Hematopoietic multipotent progenitor cell treated with erythropoietin and hydrocortisone succinate and interleukin-3 and kit ligand, for 4 days (in vitro differentiated cells): Measurements from ENCODE around the gene SPDEF.
A peak's percentile ranks its signal among the peaks of the same experiment; 100 is the strongest.

ENCODE experiments used
- DNase-seq: peaks from one replicate; pipeline ENCODE4 v3.0.0-alpha.2; 2015

SPDEF gene

DNA sequence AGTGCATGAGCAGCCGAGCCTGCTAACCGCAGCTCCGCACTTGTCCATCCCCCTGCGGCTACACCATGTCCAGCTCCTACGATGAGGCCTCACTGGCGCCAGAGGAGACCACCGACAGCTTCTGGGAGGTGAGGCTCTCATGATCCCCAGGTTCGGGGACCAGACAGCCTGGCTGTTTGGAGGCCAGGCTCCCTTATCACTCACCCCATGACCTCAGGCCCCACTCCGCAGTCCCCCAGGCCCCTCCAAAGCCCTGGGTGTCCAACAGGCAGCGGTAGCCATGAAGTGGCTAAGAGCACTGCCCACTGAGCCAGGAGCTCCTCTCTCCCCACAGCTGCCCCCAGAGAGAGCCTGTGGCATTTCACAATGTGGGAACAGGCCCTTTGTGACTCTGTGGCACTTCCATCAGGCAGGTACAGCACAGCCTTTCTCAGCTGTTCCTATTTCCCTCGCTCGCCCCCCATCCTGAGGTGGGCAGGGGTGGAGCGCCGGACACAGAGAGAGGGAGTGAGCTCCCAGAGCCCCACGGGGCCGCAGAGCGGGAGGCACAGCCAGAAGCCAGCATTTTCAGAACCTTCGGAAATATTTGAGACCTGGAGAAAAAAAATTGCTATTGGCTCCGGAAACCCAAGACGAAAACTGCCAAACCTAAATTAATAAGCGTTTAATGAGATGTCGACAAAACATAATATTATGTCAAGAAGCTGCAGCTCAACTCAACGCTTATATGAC lies 29.7 kb downstream of the SPDEF start:
- DNase-seq, result no peak

DNA sequence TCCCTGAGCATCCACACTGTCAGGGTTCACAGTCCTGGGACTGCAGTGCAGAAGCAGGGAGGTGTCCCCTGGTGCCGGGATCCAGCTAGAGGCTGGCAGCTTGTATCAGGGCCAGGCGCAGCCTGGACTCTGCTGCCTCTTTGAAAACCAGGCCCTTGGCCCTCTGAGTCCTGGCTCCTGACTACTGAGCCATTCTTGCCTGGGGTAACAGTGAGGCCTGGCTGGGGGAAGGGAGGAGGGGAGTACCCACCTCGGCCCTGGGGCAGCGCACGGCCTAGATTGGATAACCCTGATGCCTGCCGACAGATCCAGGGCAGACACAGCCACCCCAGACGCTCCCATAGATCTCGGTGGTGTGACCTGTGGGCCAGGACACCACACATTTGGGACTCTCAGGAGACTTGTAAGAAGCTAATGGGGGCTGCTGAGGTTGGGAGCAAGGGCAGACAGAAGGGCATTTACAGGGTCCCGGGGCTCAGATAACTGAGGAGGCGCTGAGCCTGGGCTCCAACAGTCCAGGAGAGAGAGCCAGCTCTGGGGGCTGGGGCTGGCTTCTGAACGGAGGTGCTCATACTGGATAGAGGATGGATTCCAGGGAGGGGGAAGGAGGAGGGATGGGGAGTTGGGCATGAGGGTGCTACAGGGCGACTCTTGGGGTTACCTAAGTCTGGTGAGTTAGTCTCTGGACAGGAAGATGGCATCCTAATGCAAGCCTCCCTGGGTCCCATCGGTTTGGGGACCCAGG lies 30.5 kb downstream of the SPDEF start:
- DNase-seq, result no peak

DNA sequence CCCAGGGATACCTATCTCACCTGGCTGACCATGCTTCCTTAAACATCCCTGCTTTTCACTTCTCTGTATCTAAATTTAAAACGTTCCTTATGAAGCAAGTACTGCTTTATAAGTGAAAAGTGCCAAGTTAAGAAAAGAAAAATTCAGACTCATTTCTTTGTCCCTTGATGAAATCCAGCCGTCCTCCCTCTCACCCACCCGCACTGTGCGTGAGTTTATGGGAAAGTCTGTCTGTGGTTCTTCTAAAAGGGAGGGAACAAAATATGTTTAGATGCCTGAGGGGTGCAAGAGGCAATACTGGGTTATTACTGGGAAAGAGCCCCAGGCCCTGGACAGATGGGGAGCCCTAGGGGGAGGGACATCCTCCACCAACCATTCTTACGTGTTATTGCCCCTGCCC lies 31.2 kb downstream of the SPDEF start:
- no peak for DNase-seq

DNA sequence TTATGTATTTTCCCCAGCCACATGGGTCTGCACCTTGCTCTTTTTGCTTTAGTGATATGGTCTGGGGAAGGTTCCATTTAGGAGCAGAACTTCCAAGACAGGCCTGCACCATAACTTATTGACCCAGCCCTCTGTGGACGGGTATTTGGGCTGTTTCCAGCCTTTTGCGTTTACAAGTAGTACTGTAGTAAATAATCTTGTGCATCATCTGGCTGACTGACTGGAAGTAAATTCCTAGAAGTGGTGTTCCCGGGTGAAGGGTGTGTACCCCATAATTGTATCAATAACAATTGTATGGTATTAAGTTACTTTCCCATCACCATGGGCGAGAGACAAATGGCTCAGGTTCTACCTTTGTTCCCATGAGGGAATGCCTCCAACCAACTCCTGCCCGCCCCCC lies 31.6 kb downstream of the SPDEF start:
- no peak for DNase-seq

DNA sequence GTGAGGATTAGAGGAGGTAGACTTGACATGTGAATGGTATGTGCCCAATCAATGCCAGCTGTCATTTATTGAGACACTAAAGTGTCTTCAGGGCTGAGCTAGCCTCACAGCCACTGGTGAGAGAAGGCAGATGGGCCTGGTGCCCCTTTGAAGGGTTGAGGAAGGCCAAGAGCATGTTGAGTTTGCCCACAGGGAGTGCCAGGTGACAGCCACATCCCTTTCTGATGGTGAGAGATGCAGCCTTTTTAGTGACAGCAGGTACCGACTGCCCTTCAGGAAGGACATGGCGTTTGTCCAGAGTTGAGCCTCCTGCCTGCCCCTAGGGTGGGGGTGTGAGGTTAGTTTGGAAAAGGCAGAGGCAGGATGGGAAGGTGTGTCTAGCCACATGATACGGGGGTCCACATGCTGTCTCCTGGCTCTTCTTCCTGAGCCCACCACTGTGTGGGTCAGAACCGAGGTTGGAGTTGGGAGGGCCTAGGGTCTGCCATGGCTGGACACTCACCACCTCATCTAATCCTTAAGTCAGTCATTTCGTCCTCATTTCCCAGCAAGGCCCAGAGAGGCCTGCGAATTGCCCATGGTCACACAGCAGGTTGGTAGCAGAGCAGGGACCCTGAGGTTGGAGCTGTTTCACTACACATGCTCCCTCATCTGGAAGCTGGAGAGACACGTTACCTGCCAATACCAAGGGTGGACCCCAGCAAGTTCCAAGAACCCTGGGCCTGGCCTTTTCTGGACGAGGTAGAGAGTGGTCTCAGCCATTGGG lies 32.5 kb downstream of the SPDEF start:
- DNase-seq, result no peak

DNA sequence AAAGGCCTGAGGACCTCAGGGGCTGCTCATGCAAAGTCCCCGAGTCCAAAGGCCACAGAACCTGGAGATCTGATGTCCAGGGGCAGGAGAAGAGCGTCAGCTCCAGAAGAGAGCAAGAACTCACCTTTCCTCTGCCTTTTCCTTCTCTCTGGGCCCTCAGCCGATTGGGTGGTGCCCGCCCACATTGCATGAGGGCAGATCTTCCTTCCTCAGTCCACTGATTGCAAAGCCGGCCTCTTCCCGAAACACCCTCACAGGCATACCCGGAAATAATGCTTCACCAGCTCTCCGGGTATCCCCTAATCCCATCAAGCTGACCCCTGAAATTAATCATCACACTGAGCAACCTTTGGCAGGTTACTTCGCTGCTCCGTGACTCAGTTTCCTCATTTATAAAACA lies 33.4 kb downstream of the SPDEF start:
- no peak for DNase-seq

DNA sequence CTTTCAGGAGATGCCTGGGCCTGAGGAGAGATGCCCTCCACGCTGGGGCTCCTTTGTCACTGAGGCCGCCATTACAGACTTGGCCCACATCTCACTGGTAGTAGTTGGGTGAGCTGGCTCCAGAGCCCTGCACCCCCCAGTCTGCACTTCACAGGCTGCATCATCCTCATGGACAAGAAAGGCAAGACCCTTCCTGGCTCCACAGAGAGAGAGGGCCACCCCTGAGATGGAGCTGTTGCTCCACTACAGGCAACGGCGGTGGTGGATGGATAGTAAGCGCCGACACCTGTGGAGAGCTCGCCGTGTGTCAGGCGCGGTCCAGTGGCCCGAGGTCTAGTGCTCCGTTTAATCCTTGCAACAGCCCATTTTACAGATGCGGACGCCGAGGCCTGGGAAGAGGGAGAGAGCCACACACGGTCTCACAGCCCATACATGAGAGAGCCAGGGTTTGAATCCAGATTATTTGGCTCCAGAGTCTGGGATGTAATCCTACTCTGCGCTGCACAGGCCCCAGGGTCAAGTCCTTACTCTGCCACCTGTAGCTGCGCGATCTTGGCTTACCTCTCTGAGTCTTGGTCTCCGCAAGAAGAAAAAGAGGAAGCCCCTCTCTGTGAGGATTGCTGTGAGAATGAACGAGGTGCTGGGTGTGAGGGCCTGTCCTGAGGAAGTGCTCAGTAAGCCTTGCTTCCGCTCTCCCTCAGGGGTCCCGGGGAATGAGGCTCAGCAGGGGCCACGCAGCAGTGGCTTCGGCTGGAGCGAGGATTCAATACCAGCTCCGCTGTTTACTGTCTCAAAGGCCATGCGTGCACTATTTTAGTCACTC lies 34.5 kb downstream of the SPDEF start:
- peak; percentile 60 for DNase-seq

- no peak for DNase-seq
These were observed 35.3 kb downstream of the SPDEF start for GRCh38 chr6:34520645-34521462.

DNA sequence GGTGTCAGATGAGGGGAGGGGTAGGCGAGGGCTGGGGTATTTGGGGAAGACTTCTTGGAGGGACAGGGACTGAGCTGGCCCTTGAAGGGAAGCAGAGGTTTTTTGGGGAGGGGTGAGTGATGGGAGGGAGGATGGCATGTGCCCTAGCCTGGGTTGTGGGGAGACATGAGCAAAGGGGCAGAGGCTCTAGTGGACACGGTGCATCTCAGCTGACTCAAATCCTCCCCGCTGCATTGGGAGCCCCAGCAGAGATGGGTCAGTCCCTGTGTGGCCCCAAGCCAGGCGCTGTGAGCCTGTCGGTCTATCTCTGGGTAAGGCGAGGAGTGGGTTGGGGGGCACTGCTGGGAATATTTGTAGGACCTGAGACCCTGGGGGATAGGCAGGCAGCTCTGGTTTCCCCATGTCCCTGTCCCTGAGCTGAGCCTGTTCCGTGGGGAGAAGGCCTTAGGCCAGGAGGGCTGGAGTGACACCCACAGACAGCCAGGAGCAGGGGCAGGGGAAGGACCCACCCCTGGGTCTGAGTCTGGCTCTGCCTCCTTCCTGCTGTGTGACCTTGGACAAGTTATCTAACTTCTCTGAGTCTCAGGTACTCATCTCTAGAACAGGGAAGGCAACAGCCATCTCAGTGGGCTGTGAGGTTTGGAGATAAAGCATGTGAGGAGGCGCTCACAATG lies 36.0 kb downstream of the SPDEF start:
- no peak for DNase-seq

DNA sequence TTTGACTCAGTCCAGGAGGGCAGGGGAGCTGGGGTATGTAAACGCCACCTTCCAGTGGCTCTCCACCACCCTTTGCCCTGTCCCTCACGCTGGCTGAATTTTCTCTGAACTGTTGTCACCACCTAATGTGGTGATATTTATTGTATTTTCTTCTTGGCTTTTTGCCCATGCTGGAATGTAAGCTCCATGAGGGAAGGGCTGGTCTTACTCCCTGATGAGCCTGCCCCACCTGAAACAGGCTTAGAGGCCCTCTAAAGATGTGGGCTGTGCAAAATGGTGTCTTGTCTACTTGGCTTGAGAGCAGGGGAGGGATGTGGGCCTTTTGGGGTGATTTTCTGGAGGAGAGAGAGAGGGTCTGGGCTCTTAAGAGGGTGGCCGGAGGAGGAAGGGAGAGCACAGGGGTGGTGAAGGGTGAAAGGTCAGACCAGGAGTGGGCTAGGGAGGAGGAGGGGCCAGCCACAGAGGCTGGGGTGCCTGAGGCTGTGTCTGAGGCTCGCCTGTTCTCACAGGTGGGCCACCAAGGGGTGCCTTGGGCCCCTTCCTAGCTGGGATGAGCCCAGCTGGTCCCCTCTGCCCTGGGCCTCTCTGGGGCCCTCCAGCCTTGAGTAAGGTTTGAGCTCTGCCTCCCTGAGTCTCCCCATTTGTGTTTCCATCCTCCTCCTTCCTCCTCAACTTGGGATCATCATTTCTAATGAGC lies 37.3 kb downstream of the SPDEF start:
- no peak for DNase-seq

DNA sequence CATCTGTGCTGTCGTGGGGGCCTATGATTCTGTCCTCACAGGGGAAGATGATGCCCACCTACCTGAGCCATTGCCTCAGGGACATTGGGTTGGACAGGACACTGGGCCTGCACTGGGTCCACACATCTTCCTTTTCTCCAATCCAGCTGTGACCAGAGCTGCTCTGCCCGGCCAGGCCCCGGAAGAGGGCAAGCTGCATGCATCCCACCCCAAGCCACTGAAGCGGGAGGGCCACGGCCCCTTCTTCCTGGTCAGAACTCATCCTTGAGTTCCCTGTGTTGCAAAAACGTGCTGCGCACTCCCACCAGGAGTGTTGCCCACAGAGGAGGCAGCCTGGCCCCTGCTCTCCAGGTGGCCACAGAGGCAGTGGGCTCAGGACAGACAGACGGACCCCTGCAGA lies 38.2 kb downstream of the SPDEF start:
- no peak for DNase-seq

- DNase-seq, result peak; percentile 57
These were observed 38.7 kb downstream of the SPDEF start for GRCh38 chr6:34517461-34517881.

DNA sequence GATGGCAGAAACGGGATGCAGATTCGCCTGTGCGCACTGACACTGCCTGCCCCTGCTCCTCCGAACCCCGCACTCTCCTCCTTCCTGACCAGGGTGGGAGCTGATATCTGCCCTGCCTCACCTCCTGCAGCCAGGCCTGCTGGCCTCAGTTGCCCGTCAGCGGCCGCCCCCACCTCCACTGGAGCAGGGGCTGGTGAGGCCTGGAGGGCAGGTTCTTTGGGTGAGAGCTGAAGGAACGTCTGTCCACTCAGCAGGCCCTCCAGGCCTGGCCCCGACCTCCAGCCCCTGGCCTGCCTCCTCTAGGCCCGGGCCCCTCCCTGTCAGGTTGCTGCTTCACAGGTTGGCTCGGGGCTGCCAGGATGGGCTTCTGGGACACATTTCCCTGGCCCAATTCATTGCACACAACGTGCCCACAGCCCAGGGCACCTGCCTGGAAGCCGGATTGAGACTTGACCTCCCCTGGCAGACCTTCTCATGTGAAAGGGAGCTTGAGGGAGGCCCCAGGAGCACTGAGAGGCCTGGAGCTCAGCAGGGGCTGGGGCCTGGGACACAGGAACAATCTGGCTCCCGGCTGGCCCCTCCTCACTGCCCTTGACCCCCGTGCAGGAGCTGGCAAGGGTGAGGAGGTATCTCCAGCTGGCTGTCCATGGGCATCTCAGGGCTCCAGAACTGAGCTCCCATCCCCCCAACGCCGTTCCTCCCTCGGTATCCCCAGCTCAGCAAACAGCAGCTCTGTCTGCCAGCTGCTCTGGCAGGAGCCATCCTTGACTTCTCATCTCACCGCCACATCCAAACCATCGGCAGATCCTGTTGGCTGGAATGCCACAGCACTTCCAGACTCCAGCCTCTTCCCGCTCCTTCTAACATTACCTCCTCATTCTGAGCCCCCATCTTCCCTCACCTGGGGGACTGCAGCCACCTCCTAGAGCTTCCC lies 39.5 kb downstream of the SPDEF start:
- no peak for DNase-seq

- DNase-seq, result no peak
These were observed 40.4 kb downstream of the SPDEF start for GRCh38 chr6:34515473-34516387.

GRCh38 chr6:34514593-34515472 lies 41.3 kb downstream of the SPDEF start:
- DNase-seq, result peak; percentile 52

DNA sequence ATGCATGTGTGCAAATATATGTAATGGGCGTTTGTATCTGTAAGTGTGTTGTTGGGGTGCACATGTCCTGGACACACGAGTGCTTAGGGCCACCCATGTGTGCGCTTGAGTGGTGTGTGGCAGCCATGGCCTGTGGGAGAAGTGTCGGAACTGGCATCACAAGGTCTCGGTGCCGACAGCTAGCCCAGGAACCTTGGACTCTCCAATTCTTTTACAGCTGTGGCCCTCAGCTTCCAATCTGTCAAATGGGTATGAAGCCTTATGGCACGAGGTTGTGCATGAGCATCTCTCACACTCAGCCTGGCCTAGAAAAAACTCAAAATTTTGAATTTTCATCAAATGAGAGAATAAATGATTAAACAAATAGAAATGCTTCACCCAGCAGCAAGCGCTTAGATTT lies 42.0 kb downstream of the SPDEF start:
- no peak for DNase-seq

DNA sequence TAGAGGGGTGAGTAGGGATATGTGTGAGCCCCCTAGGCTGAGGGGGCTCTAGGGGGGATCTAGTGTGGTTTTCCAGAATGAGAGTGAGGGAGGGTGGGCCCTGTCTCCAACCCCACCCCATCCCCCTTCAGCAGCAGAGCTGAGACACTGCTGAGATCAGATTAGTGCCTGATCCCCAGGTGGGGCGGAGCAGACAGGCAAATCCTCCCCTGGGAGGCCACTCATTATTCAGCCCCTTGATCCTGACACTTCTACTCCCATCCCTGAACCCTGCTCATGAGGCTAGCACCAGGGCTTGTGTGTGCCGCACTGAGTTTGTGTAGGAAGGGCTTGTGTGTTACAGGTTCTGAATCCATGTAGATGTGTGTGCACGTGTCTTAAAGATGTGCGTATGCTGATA lies 42.5 kb downstream of the SPDEF start:
- no peak for DNase-seq
